T-helper 2 cell treated with Interferon-gamma antibody and Interleukin-4, amounts not matched to agents 100 ng/mL and 5 ng/mL, for 36 hours (primary cell): Measurements from ENCODE around the gene AUNIP. TPM values are rescaled to one million over a fixed set of nuclear protein-coding genes. Genes with fewer than 3 reads are reported as not detected.

ENCODE experiments used
- intact Hi-C: fragments of 100-400 bp; cut with micrococcal nuclease; formaldehyde crosslinking; loops from one replicate; pipeline ENCODE4 v1.15.1; 2023
- total RNA-seq: library from RNA; stranded (reverse); gene quantifications from 2 replicates; pipeline ENCODE4 v1.2.3, GENCODE V29; 2022

AUNIP gene
- total RNA-seq, 1 donor from 2014 or later = 6.5 TPM

DNA sequence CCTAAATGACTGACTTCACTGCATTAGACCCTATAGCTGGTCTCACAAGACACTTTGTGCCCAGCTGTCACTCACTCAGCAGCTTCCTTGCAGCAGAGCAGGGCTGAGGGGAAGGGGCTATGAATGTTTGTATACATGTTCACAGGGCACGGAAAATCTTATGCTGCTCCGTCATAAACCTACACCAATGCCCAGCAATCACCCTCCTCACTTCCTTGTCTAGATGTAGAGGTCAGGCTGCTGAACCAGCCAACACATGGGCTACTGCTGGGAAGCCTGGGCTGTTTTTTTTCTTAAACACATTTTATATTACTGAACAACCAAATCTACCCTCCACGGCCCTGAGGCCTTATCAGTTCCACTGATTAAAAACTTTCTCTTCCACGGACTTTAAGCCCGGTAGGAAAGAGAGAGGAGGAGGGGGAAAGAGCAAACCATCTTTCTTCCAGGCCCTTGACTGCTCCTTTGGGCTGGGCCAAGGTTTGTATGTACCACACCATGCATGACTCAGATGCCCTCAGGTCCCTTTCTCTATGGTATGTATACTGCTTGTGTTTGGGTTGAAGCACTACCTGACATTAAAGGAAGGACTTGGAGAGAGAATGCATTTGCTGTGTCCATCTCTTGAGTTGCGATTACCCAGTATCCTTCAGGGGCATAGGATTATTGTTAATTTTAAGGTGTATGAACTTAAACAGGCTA lies 26.8 kb downstream of the AUNIP start:
- intact Hi-C loops = no loop called here

GRCh38 chr1:25831569-25832196 lies 27.6 kb downstream of the AUNIP start:
- intact Hi-C loops = no loop called here

GRCh38 chr1:25829046-25829445 lies 30.2 kb downstream of the AUNIP start:
- intact Hi-C loops = no loop called here

GRCh38 chr1:25828491-25828890 lies 30.8 kb downstream of the AUNIP start:
- intact Hi-C loops = no loop called here

DNA sequence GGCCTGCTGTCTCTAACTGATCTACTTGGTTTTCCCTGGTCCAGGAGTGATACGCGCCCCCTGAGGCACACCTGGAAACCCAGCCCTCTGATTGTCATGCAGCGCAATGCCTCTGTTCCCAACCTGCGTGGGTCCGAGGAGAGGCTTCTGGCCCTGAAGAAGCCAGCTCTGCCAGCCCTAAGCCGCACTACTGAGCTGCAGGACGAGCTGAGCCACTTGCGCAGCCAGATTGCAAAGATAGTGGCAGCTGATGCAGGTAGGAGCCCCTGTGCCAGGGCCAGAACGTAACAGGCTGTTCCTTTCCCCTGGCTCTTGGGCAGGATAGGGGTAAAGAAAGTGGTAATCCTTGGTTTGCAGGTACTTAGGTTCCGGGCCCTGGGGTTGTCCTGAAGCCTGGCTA lies 32.7 kb downstream of the AUNIP start:
- intact Hi-C loops = no loop called here

- intact Hi-C loops = no loop called here
These were observed 33.7 kb downstream of the AUNIP start for GRCh38 chr1:25825605-25826004.

DNA sequence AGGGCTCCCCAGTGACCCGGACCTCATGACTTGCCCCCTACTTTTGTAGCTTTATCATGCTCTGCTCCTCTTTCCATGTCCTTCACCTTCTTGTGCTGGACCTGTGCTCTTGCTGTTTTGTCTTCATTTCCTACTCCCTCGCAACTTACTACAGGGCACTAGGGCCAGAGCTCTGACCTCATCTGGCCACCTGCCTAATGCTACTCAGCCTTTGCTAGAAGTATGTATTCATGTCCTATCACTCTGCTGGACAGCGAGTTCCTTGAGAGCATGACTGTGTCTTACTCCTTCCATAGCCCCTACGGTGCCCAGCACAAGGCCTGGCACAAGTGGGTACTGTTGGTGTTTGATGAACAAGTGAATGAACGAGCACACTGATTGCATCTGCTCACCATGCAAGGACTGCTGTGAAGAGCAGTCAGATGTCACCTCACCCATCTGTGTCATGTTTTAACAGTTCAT lies 37.6 kb downstream of the AUNIP start:
- intact Hi-C loops = loop anchor here (2.0 kb wide), 1 partner anchor 391 kb away; the partner anchor contains the start of gene MACO1

DNA sequence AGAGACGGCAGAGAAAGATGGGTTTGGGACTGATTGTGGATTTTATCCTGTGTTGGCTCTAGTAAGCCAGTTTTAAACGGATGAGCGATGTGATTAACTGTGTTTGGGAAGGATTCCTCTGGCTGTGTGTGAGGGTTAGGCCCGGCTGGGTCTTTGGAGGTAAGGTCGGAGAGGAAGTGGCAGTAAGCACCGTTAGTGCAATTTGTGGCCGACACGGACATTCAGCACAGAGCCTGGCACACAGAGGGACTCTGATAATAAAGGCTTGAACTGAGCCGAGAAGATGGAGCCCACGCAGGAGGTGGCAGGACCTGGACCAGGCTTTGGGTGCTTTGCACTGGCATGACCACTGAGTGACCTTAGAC lies 38.2 kb downstream of the AUNIP start:
- intact Hi-C loops = loop anchor here (2.0 kb wide), 1 partner anchor 390 kb away; the partner anchor contains the start of gene MACO1

DNA sequence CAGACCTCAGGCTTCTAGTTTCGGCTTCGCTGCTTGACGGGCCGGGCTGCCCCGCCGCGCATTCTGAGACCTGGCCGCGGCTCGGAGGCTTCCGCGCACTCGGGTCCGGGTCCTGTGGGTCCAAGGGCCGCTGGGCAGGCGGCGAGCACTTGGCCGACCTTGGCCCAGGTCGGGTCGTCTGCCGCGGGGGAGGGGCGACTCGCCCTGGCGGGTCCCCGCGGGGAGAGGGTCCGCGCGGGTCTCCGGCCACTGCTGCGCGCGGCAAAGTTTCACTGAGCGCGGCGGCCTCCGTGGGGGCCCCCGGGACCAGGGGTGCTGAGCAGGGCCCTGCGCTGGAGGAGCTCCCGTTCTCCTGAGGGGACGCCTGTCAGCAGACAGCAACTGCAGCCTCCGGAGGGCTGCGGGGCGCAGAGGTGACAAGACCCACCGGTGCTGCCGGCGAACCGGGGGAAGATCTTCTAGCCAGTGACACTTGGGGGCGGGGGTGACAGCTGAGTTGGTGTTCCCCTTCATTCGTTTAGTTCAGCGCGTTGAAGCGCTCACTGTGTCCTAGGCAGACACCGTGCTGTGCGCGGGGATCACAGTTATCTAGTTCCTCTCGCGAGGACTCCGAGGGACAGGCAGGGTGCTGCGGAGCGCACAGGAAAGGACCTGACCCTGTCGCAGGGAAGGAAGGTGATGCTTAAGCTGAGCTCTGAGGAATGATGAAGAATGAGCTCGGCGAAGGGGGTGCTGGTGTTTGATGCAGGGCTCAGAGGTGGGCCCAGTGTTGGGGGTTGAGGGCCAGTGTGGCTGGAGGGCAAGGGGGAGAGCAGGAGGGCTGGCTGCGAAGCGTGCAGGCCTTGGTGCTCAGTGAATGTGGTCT lies 38.8 kb downstream of the AUNIP start:
- intact Hi-C loops = loop anchor here (1.0 to 2.0 kb wide), 3 partner anchors 39 to 390 kb away; partner anchors contain the start of genes AUNIP, MACO1 and PAFAH2

GRCh38 chr1:25819491-25820246 lies 39.6 kb downstream of the AUNIP start, which contains the start of gene MTFR1L:
Gene MTFR1L, plus strand, starts transcription at chr1:25819954. Its CDS starts 3,151 bp downstream, at chr1:25823105.
- intact Hi-C loops = loop anchor here (1.0 to 2.0 kb wide), 3 partner anchors 40 to 389 kb away; partner anchors contain the start of genes AUNIP, MACO1 and PAFAH2

GRCh38 chr1:25818569-25818968 lies 40.7 kb downstream of the AUNIP start:
- intact Hi-C loops = no loop called here

DNA sequence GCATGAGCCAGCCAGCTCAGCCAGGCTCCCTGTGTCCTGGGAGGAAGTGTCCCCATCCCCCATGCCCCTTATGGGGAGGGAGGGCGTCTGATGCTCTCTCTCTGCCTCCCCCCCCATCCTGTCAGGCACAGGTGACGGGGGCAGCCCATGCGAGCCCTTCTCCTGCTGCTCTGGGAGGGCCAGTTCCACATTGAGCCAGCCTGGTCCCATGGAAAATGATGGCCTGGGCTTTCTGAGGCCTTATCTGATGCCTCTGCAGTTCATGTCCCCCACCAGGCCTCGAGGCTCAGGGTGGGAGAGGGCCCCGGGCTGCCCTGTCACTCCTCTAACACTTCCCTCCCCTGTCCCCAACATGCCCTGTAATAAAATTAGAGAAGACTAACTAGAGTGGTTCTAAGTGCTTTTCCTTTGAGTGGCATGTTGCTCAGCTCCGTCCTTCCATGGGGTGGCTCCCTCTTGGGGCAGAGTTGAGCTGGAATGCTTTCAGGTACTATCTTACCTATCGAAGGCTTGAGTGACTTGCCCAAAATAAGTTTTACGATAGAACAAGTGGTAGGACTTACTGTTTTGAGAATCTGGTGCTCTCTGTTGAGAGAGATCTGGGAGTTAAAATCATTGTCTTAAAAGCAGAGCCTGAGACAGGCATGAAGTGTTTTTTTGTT lies 41.3 kb downstream of the AUNIP start:
- intact Hi-C loops = no loop called here

GRCh38 chr1:25816112-25816718 lies 43.0 kb downstream of the AUNIP start:
- intact Hi-C loops = no loop called here

DNA sequence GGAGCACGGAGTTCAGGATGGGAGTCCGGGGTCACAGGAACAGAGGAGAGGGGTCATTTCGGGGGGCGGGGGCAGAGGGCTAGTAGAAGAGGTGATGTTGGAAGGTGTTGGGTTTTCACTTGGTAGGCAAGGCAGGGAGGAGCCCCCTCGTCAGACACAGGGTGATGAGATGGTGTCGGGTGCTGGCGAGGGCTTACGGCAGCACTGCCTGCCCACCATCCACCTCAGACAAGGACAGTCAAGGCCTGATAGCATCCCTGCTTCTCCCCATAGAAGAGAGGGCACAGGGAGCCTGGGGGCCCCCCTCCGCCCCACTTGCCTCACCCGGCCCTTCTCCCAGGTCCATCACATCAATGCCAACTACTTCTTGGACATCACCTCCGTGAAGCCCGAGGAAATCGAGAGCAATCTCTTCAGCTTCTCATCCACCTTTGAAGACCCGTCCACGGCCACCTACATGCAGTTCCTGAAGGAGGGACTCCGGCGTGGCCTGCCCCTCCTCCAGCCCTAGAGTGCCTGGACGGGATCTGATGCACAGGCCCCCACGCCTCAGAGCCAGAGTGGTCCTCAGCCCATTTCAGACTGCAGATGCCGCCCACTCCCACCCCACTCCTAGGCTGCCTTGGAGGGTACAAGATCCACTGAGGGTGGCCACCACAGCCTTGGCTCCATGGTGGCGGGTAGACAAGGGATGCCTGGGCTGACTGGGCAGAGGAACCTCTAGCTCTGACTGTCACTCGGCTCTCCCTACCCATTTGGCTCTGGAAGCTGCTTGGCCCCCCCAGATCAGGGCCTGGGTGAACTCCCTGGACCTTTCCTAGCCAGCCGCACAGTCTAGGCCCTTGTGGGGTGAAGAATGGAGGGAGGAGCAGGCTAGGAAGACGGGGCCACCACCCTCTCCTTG lies 43.8 kb downstream of the AUNIP start:
- intact Hi-C loops = no loop called here

DNA sequence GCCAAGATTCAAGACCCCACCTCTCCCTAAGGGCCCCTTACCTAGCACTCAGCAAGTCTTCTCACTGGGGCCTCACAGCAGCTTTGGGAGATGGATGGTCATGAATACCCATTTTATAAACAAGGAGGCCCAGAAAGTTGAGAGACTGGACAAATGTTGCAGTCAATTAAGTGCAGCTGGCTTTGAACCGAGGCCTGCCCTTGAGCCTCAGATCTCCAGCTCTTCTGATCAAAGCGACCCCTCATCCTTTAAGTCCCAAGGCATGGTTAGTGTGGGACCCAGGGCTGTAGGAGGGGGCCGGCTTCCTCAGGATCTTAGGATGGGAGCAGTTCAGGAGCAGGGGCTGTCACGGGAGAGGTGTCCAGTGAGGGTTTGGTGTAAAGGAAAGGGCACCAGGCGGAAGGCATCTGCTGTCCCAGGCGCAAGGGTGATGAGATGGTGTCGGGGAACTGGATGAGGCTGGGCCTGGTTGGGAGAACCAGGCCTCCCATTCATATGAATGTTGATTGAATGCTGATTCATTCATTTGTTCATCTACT lies 44.6 kb downstream of the AUNIP start:
- intact Hi-C loops = no loop called here

DNA sequence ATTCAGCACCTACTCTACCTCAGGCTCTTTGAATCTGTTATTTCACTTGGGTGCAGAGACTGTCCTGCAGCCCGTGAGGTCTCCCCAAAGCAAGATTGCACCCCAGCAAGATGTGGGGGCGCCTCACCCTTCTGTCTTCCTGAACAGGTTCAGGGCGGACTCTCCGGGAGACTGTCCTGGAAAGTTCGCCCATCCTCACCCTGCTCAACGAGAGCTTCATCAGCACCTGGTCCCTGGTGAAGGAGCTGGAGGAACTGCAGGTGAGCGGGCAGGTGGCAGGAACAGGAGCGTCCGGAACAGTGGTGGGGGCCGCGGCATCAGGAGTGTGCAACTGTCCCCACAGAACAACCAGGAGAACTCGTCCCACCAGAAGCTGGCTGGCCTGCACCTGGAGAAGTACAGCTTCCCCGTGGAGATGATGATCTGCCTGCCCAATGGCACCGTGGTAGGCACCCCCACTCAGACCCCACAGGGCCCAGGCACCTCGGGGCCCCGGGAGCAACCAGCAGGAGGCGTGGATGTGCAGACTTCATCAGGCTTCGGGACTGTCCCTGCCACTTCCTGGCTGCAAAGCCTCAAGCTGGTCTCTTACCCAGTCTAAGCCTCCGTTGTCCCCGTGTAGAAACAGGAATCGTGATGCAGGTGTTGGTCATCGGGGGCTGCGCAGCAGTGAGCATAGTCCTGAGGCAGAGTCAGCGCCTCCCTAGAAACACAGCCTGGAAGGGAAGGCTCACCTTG lies 45.4 kb downstream of the AUNIP start:
- intact Hi-C loops = no loop called here

DNA sequence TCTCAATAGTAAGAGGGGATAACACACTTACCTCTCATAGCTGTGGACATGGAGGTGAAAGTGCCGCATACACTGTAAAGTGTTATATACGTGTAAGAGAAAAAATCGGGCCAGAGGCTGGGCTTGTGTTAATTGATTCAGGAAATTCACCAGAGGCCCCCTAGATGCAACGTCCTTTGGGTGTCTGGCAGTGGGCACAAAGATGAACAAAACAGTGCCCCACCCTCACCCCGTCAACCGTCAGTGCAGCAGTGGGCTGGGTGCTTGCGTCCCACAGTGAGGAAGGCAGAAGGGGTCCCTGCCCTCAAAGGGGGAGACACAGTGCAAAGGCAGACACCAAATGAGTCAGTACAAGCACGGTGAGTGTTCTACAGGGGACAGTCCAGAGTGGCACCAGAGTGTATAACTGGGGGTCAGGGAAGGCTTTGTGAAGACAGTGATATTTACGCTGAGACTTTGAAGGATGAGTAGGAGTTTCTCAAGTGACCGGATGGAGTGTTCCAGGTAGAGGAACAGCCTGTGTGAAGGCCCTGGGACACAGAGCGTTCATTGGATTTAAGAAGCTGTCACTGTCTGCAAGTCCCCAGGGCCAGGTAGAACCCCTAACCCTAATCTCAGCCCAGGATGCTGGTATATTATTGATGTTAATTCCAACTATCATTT lies 46.1 kb downstream of the AUNIP start:
- intact Hi-C loops = no loop called here
